Measurements from ENCODE around the gene GPR33.

- TF ChIP-seq POLR2A (IDR thresholded peaks at IDR 0.05; ENCODE audit: low read depth, low read length) (no peak), POLR2AphosphoS5 (IDR thresholded peaks at IDR 0.05; ENCODE audit: low read depth, low read length) (no peak)
Observed at GRCh38 chr14:31440280-31440679, 47.6 kb downstream of the GPR33 start.

Data from GM12891 (cell line).